ENCODE measurements around the gene HOXD3.

The HOXD3 gene

GRCh38 chr2:176149481-176149938 is 7.6 kb upstream of the HOXD3 start:
- DNase-seq (ENCODE audit: low read depth in 2 of 2) = no peak

- no peak for DNase-seq (ENCODE audit: low read depth in 2 of 2)
These were observed 7.0 kb upstream of the HOXD3 start for GRCh38 chr2:176149939-176150583.

- no peak for DNase-seq (ENCODE audit: low read depth in 2 of 2)
These were observed 6.3 kb upstream of the HOXD3 start for GRCh38 chr2:176150584-176151441.

- DNase-seq (ENCODE audit: low read depth in 2 of 2) = no peak
These were observed 5.4 kb upstream of the HOXD3 start, which contains the start of gene HOXD4 for GRCh38 chr2:176151442-176152287. TSS of gene HOXD4 (plus strand) at chr2:176151550. CDS start at chr2:176151634, 84 bp downstream.

- no peak for DNase-seq (ENCODE audit: low read depth in 2 of 2)
These were observed 4.5 kb upstream of the HOXD3 start for GRCh38 chr2:176152350-176153181.

GRCh38 chr2:176154576-176155252 is 2.4 kb upstream of the HOXD3 start:
- DNase-seq (ENCODE audit: low read depth in 2 of 2) = no peak

GRCh38 chr2:176155356-176156044 is 1.6 kb upstream of the HOXD3 start:
- DNase-seq (ENCODE audit: low read depth in 2 of 2) = no peak

GRCh38 chr2:176156301-176156806 is 753 bp upstream of the HOXD3 start:
- DNase-seq (ENCODE audit: low read depth in 2 of 2) = no peak

- DNase-seq (ENCODE audit: low read depth in 2 of 2) = no peak
These were observed 535 bp downstream of the HOXD3 start for GRCh38 chr2:176157499-176158185.

- no peak for DNase-seq (ENCODE audit: low read depth in 2 of 2)
These were observed 1.1 kb downstream of the HOXD3 start for GRCh38 chr2:176158186-176158591.

- no peak for DNase-seq (ENCODE audit: low read depth in 2 of 2)
These were observed 2.0 kb downstream of the HOXD3 start for GRCh38 chr2:176158855-176159662.

GRCh38 chr2:176159663-176160250 is 2.6 kb downstream of the HOXD3 start:
- no peak for DNase-seq (ENCODE audit: low read depth in 2 of 2)

- DNase-seq (ENCODE audit: low read depth in 2 of 2) = no peak
These were observed 3.3 kb downstream of the HOXD3 start for GRCh38 chr2:176160251-176160985.

GRCh38 chr2:176160986-176161824 is 4.1 kb downstream of the HOXD3 start:
- DNase-seq (ENCODE audit: low read depth in 2 of 2) = no peak

GRCh38 chr2:176161825-176162626 is 4.9 kb downstream of the HOXD3 start:
- DNase-seq (ENCODE audit: low read depth in 2 of 2) = no peak
